ENCODE results near the gene NTM. TPM values are rescaled to one million over a fixed set of nuclear protein-coding genes. Genes with fewer than 3 reads are reported as not detected.

Gene NTM
- polyA plus RNA-seq, 1 donor (not counting 4 experiments of a cell fraction or from before 2014, with no cell fraction given) = 47.9 TPM

- H3K4me1 ChIP-seq (ENCODE audit: control insufficient read depth, extremely low read depth, insufficient read depth, low read length) = peaks cover 9% of the 10 kb centered on the region
- dilution Hi-C loops (cut with MboI; ENCODE audit: extremely low pct_ligation_motif_present, low sequenced_read_pairs) = no loop called here
- H3K4me3 ChIP-seq (ENCODE audit: control insufficient read depth in 2 of 3, extremely low read depth in 1 of 3, insufficient read depth in 2 of 3, low read depth in 1 of 3, low read length in 3 of 3) = no peak overlapping the region
- FAIRE-seq (no peak), DNase-seq (ENCODE audit: low read depth, low spot score) (no peak)
- H4K20me1 ChIP-seq (ENCODE audit: control insufficient read depth, extremely low read depth, insufficient read depth, low read length) = no peaks in the 10 kb centered on the region
- no peaks in the 10 kb centered on the region for H3K9me3 ChIP-seq (ENCODE audit: control insufficient read depth, low read depth, low read length)
- H3K9ac ChIP-seq (ENCODE audit: control insufficient read depth, extremely low read depth, insufficient read depth, low read length) = no peak overlapping the region
- H3K36me3 ChIP-seq (ENCODE audit: control insufficient read depth in 2 of 2, extremely low read depth in 1 of 2, insufficient read depth in 2 of 2, low read length in 2 of 2) = no peaks in the 10 kb centered on the region
- H3K27ac ChIP-seq (ENCODE audit: control insufficient read depth, insufficient read depth, low read length) = no peak overlapping the region
- no peak overlapping the region for H3K4me2 ChIP-seq (ENCODE audit: control insufficient read depth, extremely low read depth, insufficient read depth, low read depth, low read length)
- TF ChIP-seq CTCF (optimal IDR thresholded peaks at IDR 0.05 in 1 of 3, IDR thresholded peaks at IDR 0.05 in 1 of 3, conservative IDR thresholded peaks at IDR 0.05 in 1 of 3; ENCODE audit: extremely low read depth in 1 of 3, insufficient read depth in 2 of 3, low read length in 3 of 3) (no peak), EZH2 (IDR thresholded peaks at IDR 0.05; ENCODE audit: low read length) (no peak)
- H3K79me2 ChIP-seq (ENCODE audit: control insufficient read depth, insufficient read depth, low read length) = no peaks in the 10 kb centered on the region
- no peaks in the 10 kb centered on the region for H3K9me1 ChIP-seq (ENCODE audit: control insufficient read depth, extremely low read depth, insufficient read depth, low read length)
- H3K27me3 ChIP-seq (ENCODE audit: control insufficient read depth, extremely low read depth, insufficient read depth, low read length) = no peaks in the 10 kb centered on the region
- H2AFZ ChIP-seq (ENCODE audit: control insufficient read depth, low read length) = no peak overlapping the region
Measured at GRCh38 chr11:132310390-132311375, 940.3 kb downstream of the NTM start.

GRCh38 chr11:132311703-132312102, 941.3 kb downstream of the NTM start:
- no peak for FAIRE-seq

More at GRCh38 chr11:132311703-132312102, 941.3 kb downstream of the NTM start:
- DNase-seq (ENCODE audit: low read depth, low spot score) = no peak
- TF ChIP-seq EZH2 (IDR thresholded peaks at IDR 0.05; ENCODE audit: low read length) (no peak), CTCF (optimal IDR thresholded peaks at IDR 0.05 in 1 of 3, IDR thresholded peaks at IDR 0.05 in 1 of 3, conservative IDR thresholded peaks at IDR 0.05 in 1 of 3; ENCODE audit: extremely low read depth in 1 of 3, insufficient read depth in 2 of 3, low read length in 3 of 3) (no peak)
- Histone ChIP-seq H3K4me1 (ENCODE audit: control insufficient read depth, extremely low read depth, insufficient read depth, low read length) (peaks cover 9% of the 10 kb centered on the region), H3K27ac (ENCODE audit: control insufficient read depth, insufficient read depth, low read length) (no peak overlapping the region), H3K4me3 (ENCODE audit: control insufficient read depth in 2 of 3, extremely low read depth in 1 of 3, insufficient read depth in 2 of 3, low read depth in 1 of 3, low read length in 3 of 3) (no peak overlapping the region), H3K36me3 (ENCODE audit: control insufficient read depth in 2 of 2, extremely low read depth in 1 of 2, insufficient read depth in 2 of 2, low read length in 2 of 2) (no peaks in the 10 kb centered on the region), H3K4me2 (ENCODE audit: control insufficient read depth, extremely low read depth, insufficient read depth, low read depth, low read length) (no peak overlapping the region), H4K20me1 (ENCODE audit: control insufficient read depth, extremely low read depth, insufficient read depth, low read length) (no peaks in the 10 kb centered on the region), H3K9ac (ENCODE audit: control insufficient read depth, extremely low read depth, insufficient read depth, low read length) (no peak overlapping the region), H3K27me3 (ENCODE audit: control insufficient read depth, extremely low read depth, insufficient read depth, low read length) (no peaks in the 10 kb centered on the region), H2AFZ (ENCODE audit: control insufficient read depth, low read length) (no peak overlapping the region), H3K9me3 (ENCODE audit: control insufficient read depth, low read depth, low read length) (no peaks in the 10 kb centered on the region), H3K9me1 (ENCODE audit: control insufficient read depth, extremely low read depth, insufficient read depth, low read length) (no peaks in the 10 kb centered on the region), H3K79me2 (ENCODE audit: control insufficient read depth, insufficient read depth, low read length) (no peaks in the 10 kb centered on the region)
- dilution Hi-C loops (cut with MboI; ENCODE audit: extremely low pct_ligation_motif_present, low sequenced_read_pairs) = no loop called here
